ENCODE results near the gene MAP3K3. TPM values are rescaled to one million over a fixed set of nuclear protein-coding genes. Genes with fewer than 3 reads are reported as not detected.

MAP3K3 gene
- total RNA-seq, 1 experiment from 2014 or later = 16.2 TPM

GRCh38 chr17:63645775-63646487 lies 23.7 kb downstream of the MAP3K3 start:
- Histone ChIP-seq H3K36me3 (ENCODE audit: control insufficient read depth, insufficient read depth, low read length) (no peaks in the 10 kb centered on the region), H3K4me1 (no peaks in the 10 kb centered on the region), H3K4me3 (ENCODE audit: low read depth, low read length) (no peak overlapping the region), H3K9me3 (no peaks in the 10 kb centered on the region), H3K27me3 (replicated peaks; ENCODE audit: control insufficient read depth, insufficient read depth, low read length) (no peaks in the 10 kb centered on the region)
- TF ChIP-seq CTCF (IDR thresholded peaks at IDR 0.05; ENCODE audit: insufficient read depth in 1 of 2, low read depth in 1 of 2, low read length in 1 of 2, severe bottlenecking in 1 of 2, unreplicated experiment in 1 of 2) = no peak
- Mint-ChIP-seq H3K36me3 (ENCODE audit: insufficient read depth, unreplicated experiment) (no peaks in the 10 kb centered on the region), H3K9me3 (ENCODE audit: unreplicated experiment) (no peaks in the 10 kb centered on the region), H3K27me3 (ENCODE audit: insufficient read depth, unreplicated experiment) (no peaks in the 10 kb centered on the region), H3K27ac (ENCODE audit: unreplicated experiment) (no peak overlapping the region), H3K4me3 (ENCODE audit: unreplicated experiment) (no peak overlapping the region), H3K4me1 (ENCODE audit: low read depth, unreplicated experiment) (no peaks in the 10 kb centered on the region)
- POLR2A ChIA-PET = no interaction called here
- intact Hi-C loops (cut with micrococcal nuclease; ENCODE audit: unreplicated experiment) = no loop called here
- BruUV-seq (replicated peaks) = no TSS peak
- DNase-seq = no peak
- CTCF ChIA-PET = no interaction called here

DNA sequence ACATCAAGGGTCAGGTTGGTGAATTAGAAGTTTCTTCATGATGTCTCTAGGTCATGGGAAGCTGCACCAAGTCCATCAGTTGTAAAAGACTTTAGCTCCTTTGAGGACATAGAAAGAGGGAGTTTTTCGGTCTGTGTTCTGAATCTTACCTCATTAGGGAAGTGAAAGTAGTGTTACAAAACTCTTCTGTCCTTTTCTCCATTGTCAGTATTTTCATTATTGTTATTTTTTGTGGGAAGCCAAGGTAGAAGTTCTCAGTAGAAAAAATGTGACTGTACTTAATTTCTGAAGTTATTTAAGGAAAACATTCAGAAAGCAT lies 24.2 kb downstream of the MAP3K3 start:
- no TSS peak for BruUV-seq (replicated peaks)
- no peaks in the 10 kb centered on the region for H3K4me1 Mint-ChIP-seq (ENCODE audit: low read depth, unreplicated experiment)

GRCh38 chr17:63647065-63647725 lies 25.0 kb downstream of the MAP3K3 start:
- intact Hi-C loops (cut with micrococcal nuclease; ENCODE audit: unreplicated experiment) = no loop called here
- H3K4me1 ChIP-seq = no peaks in the 10 kb centered on the region
- H3K27me3 ChIP-seq (replicated peaks; ENCODE audit: control insufficient read depth, insufficient read depth, low read length) = no peaks in the 10 kb centered on the region
- Mint-ChIP-seq H3K4me1 (ENCODE audit: low read depth, unreplicated experiment) (no peaks in the 10 kb centered on the region), H3K27ac (ENCODE audit: unreplicated experiment) (no peak overlapping the region), H3K9me3 (ENCODE audit: unreplicated experiment) (no peaks in the 10 kb centered on the region), H3K27me3 (ENCODE audit: insufficient read depth, unreplicated experiment) (no peaks in the 10 kb centered on the region), H3K4me3 (ENCODE audit: unreplicated experiment) (no peak overlapping the region), H3K36me3 (ENCODE audit: insufficient read depth, unreplicated experiment) (no peaks in the 10 kb centered on the region)
- no TSS peak for BruUV-seq (replicated peaks)
- no peaks in the 10 kb centered on the region for H3K9me3 ChIP-seq
- no peaks in the 10 kb centered on the region for H3K36me3 ChIP-seq (ENCODE audit: control insufficient read depth, insufficient read depth, low read length)
- no peak overlapping the region for H3K4me3 ChIP-seq (ENCODE audit: low read depth, low read length)
- no peak for TF ChIP-seq CTCF (IDR thresholded peaks at IDR 0.05; ENCODE audit: insufficient read depth in 1 of 2, low read depth in 1 of 2, low read length in 1 of 2, severe bottlenecking in 1 of 2, unreplicated experiment in 1 of 2)
- ChIA-PET POLR2A (no interaction called here), CTCF (no interaction called here)
- DNase-seq = no peak

More for the DNA sequence above, 24.2 kb downstream of the MAP3K3 start:
- H3K9me3 Mint-ChIP-seq (ENCODE audit: unreplicated experiment) = no peaks in the 10 kb centered on the region
- no peak overlapping the region for H3K4me3 Mint-ChIP-seq (ENCODE audit: unreplicated experiment)
- no peaks in the 10 kb centered on the region for H3K36me3 ChIP-seq (ENCODE audit: control insufficient read depth, insufficient read depth, low read length)
- H3K4me3 ChIP-seq (ENCODE audit: low read depth, low read length) = no peak overlapping the region
- no peak overlapping the region for H3K27ac Mint-ChIP-seq (ENCODE audit: unreplicated experiment)
- H3K4me1 ChIP-seq = no peaks in the 10 kb centered on the region
- no peaks in the 10 kb centered on the region for H3K27me3 Mint-ChIP-seq (ENCODE audit: insufficient read depth, unreplicated experiment)
- intact Hi-C loops (cut with micrococcal nuclease; ENCODE audit: unreplicated experiment) = no loop called here
- no peak for TF ChIP-seq CTCF (IDR thresholded peaks at IDR 0.05; ENCODE audit: insufficient read depth in 1 of 2, low read depth in 1 of 2, low read length in 1 of 2, severe bottlenecking in 1 of 2, unreplicated experiment in 1 of 2)
- no peaks in the 10 kb centered on the region for H3K9me3 ChIP-seq
- POLR2A ChIA-PET = no interaction called here
- H3K36me3 Mint-ChIP-seq (ENCODE audit: insufficient read depth, unreplicated experiment) = no peaks in the 10 kb centered on the region
- DNase-seq = no peak
- H3K27me3 ChIP-seq (replicated peaks; ENCODE audit: control insufficient read depth, insufficient read depth, low read length) = no peaks in the 10 kb centered on the region
- CTCF ChIA-PET = no interaction called here

Data from Caco-2 (cell line).